D721Med (cell line): ENCODE data around the gene NRG3.
"Not testable (repeated sequence)": the region's sequence is repeated elsewhere in the genome, so short reads cannot be mapped to it uniquely, and the experiment has no call there.

Experiments used
- DNase-seq: peaks from one replicate; pipeline ENCODE4 v3.0.0; 2011; ENCODE audit warnings: low spot score; ENCODE audit not compliant: insufficient read length
- FAIRE-seq: peaks from 2 replicates; lab custom pipeline; 2011; peaks lifted over from hg19 to GRCh38; lab: Jason Lieb, UNC
- CTCF ChIP-seq: IDR thresholded peaks from 2 replicates; pipeline ENCODE4 v1.5.1; 2012; ENCODE audit warnings: mild to moderate bottlenecking, control low read depth; ENCODE audit not compliant: insufficient read depth; ENCODE audit errors: missing control alignments

The NRG3 gene

GRCh38 chr10:82661701-82662100, 786.7 kb downstream of the NRG3 start:
- no peak for TF ChIP-seq CTCF
- DNase-seq (no peak), FAIRE-seq (no peak)

GRCh38 chr10:82668221-82668895, 793.4 kb downstream of the NRG3 start:
- TF ChIP-seq CTCF: no peak
- FAIRE-seq (no peak), DNase-seq (no peak)

- FAIRE-seq: no peak
- TF ChIP-seq CTCF: no peak
Measured at GRCh38 chr10:82674036-82674435, 799.0 kb downstream of the NRG3 start.

GRCh38 chr10:82677932-82678331, 802.9 kb downstream of the NRG3 start:
- DNase-seq, FAIRE-seq: not testable (repeated sequence)

More at GRCh38 chr10:82674036-82674435, 799.0 kb downstream of the NRG3 start:
- DNase-seq: no peak

GRCh38 chr10:82678451-82678850, 803.5 kb downstream of the NRG3 start:
- not testable (repeated sequence) for DNase-seq, FAIRE-seq

GRCh38 chr10:82680608-82681007, 805.6 kb downstream of the NRG3 start:
- DNase-seq (no peak), FAIRE-seq (no peak)
- TF ChIP-seq CTCF: no peak

GRCh38 chr10:82683945-82684344, 809.0 kb downstream of the NRG3 start:
- DNase-seq (peak; percentile 21), FAIRE-seq (peak; percentile 89)
- no peak for TF ChIP-seq CTCF

- FAIRE-seq (no peak), DNase-seq (no peak)
- TF ChIP-seq CTCF: no peak
Measured at GRCh38 chr10:82685087-82685486, 810.1 kb downstream of the NRG3 start.
